Measurements from ENCODE around the gene SLC6A20. TPM values are rescaled to one million over a fixed set of nuclear protein-coding genes. Genes with fewer than 3 reads are reported as not detected.

Gene SLC6A20
- total RNA-seq, 1 experiment from 2014 or later, result 0.09 TPM

DNA sequence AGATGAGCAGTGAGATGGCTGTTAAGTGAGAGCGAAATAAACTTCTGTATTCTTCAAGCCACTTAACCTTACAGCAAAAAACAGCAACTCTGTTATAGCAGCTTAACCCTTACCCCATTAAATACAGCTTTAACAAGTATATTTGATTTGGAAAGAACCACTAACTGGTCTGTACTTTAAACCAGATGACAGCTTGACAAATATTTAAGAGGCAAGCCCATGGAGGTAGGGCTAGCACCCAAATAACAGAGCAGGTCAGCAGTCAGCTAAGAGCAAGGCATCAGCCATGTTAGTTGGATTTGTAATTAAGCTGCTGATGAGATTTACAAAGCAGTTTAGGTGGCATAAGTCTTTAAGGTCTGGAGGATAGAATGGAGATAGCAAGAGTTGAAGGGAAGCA lies 42.1 kb upstream of the SLC6A20 start:
- H3K9ac ChIP-seq (ENCODE audit: extremely low read depth, insufficient read length, low read length), result no peak overlapping the region
- H3K79me1 ChIP-seq (ENCODE audit: insufficient read depth, low read depth, low read length, poor library complexity, severe bottlenecking), result no peaks in the 10 kb centered on the region
- H3K4me3 Mint-ChIP-seq, result no peak overlapping the region
- WGBS (ENCODE audit: extremely low coverage, insufficient read length, low lambda C conversion rate), result no CpG with 5 or more reads among the region's 1 CpG
- no peak overlapping the region for H2AK5ac ChIP-seq (ENCODE audit: insufficient read length, low read length)
- no peak overlapping the region for H3K23ac ChIP-seq (ENCODE audit: insufficient read length, low read depth, low read length)
- no peak overlapping the region for H3K14ac ChIP-seq (ENCODE audit: insufficient read depth, low read length)
- H3K27ac Mint-ChIP-seq, result no peak overlapping the region
- H3K9me3 ChIP-seq (ENCODE audit: control insufficient read depth, low read depth, low read length), result no peaks in the 10 kb centered on the region
- H4K91ac ChIP-seq (ENCODE audit: insufficient read length, low read depth, low read length), result no peak overlapping the region
- H2BK120ac ChIP-seq (ENCODE audit: low read depth, low read length, poor library complexity, severe bottlenecking), result no peak overlapping the region
- H3K18ac ChIP-seq (ENCODE audit: insufficient read length, low read depth, low read length), result no peak overlapping the region
- H3K4ac ChIP-seq (ENCODE audit: low read depth, low read length), result no peak overlapping the region
- H2BK12ac ChIP-seq (ENCODE audit: insufficient read length, low read depth, low read length), result no peak overlapping the region
- peaks cover 3 to 5% of the 10 kb centered on the region in 2 experiments; a peak in 3 of 4 replicates for H3K4me1 Mint-ChIP-seq
- no peaks in the 10 kb centered on the region for H3K4me1 ChIP-seq (ENCODE audit: insufficient read depth, low read length)
- H2BK15ac ChIP-seq (ENCODE audit: low read depth, low read length), result no peak overlapping the region
- H3T11ph ChIP-seq (ENCODE audit: low read length), result no peak overlapping the region
- H3K56ac ChIP-seq (ENCODE audit: insufficient read length, low read depth, low read length), result no peak overlapping the region
- no peaks in the 10 kb centered on the region for H3K36me3 Mint-ChIP-seq (ENCODE audit: insufficient read depth in 1 of 3, low read depth in 3 of 3)
- no peak overlapping the region for H4K5ac ChIP-seq (ENCODE audit: insufficient read length, low read depth, low read length)
- H4K20me1 ChIP-seq (ENCODE audit: control insufficient read depth, insufficient read depth, insufficient read length), result no peaks in the 10 kb centered on the region
- TF ChIP-seq, protein P1, sequence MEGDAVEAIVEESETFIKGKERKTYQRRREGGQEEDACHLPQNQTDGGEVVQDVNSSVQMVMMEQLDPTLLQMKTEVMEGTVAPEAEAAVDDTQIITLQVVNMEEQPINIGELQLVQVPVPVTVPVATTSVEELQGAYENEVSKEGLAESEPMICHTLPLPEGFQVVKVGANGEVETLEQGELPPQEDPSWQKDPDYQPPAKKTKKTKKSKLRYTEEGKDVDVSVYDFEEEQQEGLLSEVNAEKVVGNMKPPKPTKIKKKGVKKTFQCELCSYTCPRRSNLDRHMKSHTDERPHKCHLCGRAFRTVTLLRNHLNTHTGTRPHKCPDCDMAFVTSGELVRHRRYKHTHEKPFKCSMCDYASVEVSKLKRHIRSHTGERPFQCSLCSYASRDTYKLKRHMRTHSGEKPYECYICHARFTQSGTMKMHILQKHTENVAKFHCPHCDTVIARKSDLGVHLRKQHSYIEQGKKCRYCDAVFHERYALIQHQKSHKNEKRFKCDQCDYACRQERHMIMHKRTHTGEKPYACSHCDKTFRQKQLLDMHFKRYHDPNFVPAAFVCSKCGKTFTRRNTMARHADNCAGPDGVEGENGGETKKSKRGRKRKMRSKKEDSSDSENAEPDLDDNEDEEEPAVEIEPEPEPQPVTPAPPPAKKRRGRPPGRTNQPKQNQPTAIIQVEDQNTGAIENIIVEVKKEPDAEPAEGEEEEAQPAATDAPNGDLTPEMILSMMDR (conservative IDR thresholded peaks at IDR 0.05), result no peak
- H3K4me2 ChIP-seq (ENCODE audit: insufficient read depth, insufficient read length, low read length), result no peak overlapping the region
- no peak overlapping the region for H3K27ac ChIP-seq (ENCODE audit: insufficient read length, low read depth, low read length)
- no peak overlapping the region for H2AFZ ChIP-seq (ENCODE audit: low read length)
- H3K23me2 ChIP-seq (ENCODE audit: insufficient read length, low read depth, low read length, poor library complexity, severe bottlenecking), result peaks cover 11% of the 10 kb centered on the region
- H2BK20ac ChIP-seq (ENCODE audit: low read depth, low read length, poor library complexity, severe bottlenecking), result no peak overlapping the region
- no peak overlapping the region for H2BK5ac ChIP-seq (ENCODE audit: insufficient read length, low read length)
- no peak for DNase-seq
- no peak overlapping the region for H4K8ac ChIP-seq (replicated peaks; ENCODE audit: insufficient read length, low read depth, low read length)
- H3K27me3 Mint-ChIP-seq (ENCODE audit: low read depth), result peaks cover 14% of the 10 kb centered on the region
- no peaks in the 10 kb centered on the region for H3K79me2 ChIP-seq (ENCODE audit: insufficient read depth, low read length)
- peaks cover 6% of the 10 kb centered on the region; the same call in 1 of the 2 replicates for H3K27me3 ChIP-seq (ENCODE audit: insufficient read depth, low read length)
- no peaks in the 10 kb centered on the region for H3K9me3 Mint-ChIP-seq
